GM23338 (cell line): ENCODE results near the gene TMEM135. TPM values are rescaled to one million over a fixed set of nuclear protein-coding genes. Genes with fewer than 3 reads are reported as not detected.

Experiments used
- ATAC-seq: fragments of 200-7000 bp; cut with Tn5 transposase; 3 replicates; pipeline ENCODE4 v1.9.1; 2020
- DNase-seq: peaks from one replicate; pipeline ENCODE4 v3.0.0-alpha.2; 2015; ENCODE audit warnings: low spot score
- H2AFZ ChIP-seq: fragments of 200-600 bp; sonication (generic); 2 replicates; pipeline ENCODE4 v1.8.0; 2016; ENCODE audit warnings: antibody characterized with exemption, mild to moderate bottlenecking, moderate library complexity
- H3F3A ChIP-seq: fragments of 200-600 bp; sonication (generic); replicated peaks from 2 replicates; pipeline ENCODE4 v1.8.0; 2017; ENCODE audit warnings: antibody characterized with exemption, mixed run types, low read depth
- H3K27ac ChIP-seq: fragments of 200-600 bp; sonication (generic); 2 replicates; pipeline ENCODE4 v1.6.1; 2016; ENCODE audit warnings: low read depth
- H3K27me3 ChIP-seq: fragments of 200-600 bp; sonication (generic); 2 replicates; pipeline ENCODE4 v1.8.0; 2016; ENCODE audit warnings: mild to moderate bottlenecking, mixed run types, moderate library complexity; ENCODE audit not compliant: insufficient read depth
- H3K36me3 ChIP-seq: fragments of 200-600 bp; sonication (generic); 2 replicates; pipeline ENCODE4 v1.8.0; 2016; ENCODE audit warnings: mild to moderate bottlenecking; ENCODE audit not compliant: insufficient read depth
- H3K4me1 ChIP-seq: fragments of 200-600 bp; sonication (generic); 2 replicates; pipeline ENCODE4 v1.8.0; 2016; ENCODE audit warnings: mild to moderate bottlenecking, moderate library complexity; ENCODE audit not compliant: insufficient read depth
- H3K4me2 ChIP-seq: fragments of 200-600 bp; sonication (generic); 2 replicates; pipeline ENCODE4 v1.7.1; 2017; ENCODE audit warnings: mixed run types
- H3K4me3 ChIP-seq: fragments of 200-600 bp; sonication (generic); 2 replicates; pipeline ENCODE4 v1.6.1; 2016; ENCODE audit warnings: mixed run types
- H3K79me2 ChIP-seq: fragments of 200-600 bp; sonication (generic); replicated peaks from 2 replicates; pipeline ENCODE4 v1.8.0; 2017; ENCODE audit warnings: mild to moderate bottlenecking; ENCODE audit not compliant: insufficient read depth
- H3K9me2 ChIP-seq: fragments of 200-600 bp; sonication (generic); 2 replicates; pipeline ENCODE4 v1.8.0; 2017; ENCODE audit not compliant: insufficient read depth
- H4K20me1 ChIP-seq: fragments of 200-600 bp; sonication (generic); replicated peaks from 2 replicates; pipeline ENCODE4 v1.8.0; 2017; ENCODE audit warnings: mild to moderate bottlenecking; ENCODE audit not compliant: insufficient read depth
- H3K27ac Mint-ChIP-seq: 2 replicates; pipeline ENCODE4 v1.8.0; 2020; ENCODE audit warnings: inconsistent platforms, mild to moderate bottlenecking, moderate library complexity, mixed read lengths
- H3K27me3 Mint-ChIP-seq: 3 replicates; pipeline ENCODE4 v1.8.0; 2022; ENCODE audit warnings: low read depth, mild to moderate bottlenecking, moderate library complexity, mixed read lengths, inconsistent platforms; ENCODE audit not compliant: insufficient read depth, poor library complexity
- H3K36me3 Mint-ChIP-seq: 3 replicates; pipeline ENCODE4 v1.8.0; 2021; ENCODE audit warnings: low read depth, mild to moderate bottlenecking, inconsistent platforms, moderate library complexity, mixed read lengths
- H3K4me1 Mint-ChIP-seq: 3 replicates; pipeline ENCODE4 v1.8.0; 2020; ENCODE audit warnings: mild to moderate bottlenecking, inconsistent platforms, mixed read lengths
- H3K4me3 Mint-ChIP-seq: 3 replicates; pipeline ENCODE4 v1.8.0; 2021; ENCODE audit warnings: moderate library complexity, mild to moderate bottlenecking, inconsistent platforms, mixed read lengths
- H3K9me3 Mint-ChIP-seq: 3 replicates; pipeline ENCODE4 v1.8.0; 2020; ENCODE audit warnings: moderate library complexity, mild to moderate bottlenecking, inconsistent platforms, mixed read lengths
- CREB1 ChIP-seq: fragments of 250-450 bp; sonication (Bioruptor Pico); IDR thresholded peaks from 2 replicates; pipeline ENCODE4 v1.5.0; 2020; ENCODE audit warnings: low read depth, mild to moderate bottlenecking, moderate library complexity
- ETS1 ChIP-seq: IDR thresholded peaks from 2 replicates; pipeline ENCODE4 v1.6.1; 2016; ENCODE audit warnings: antibody characterized with exemption
- EZH2 ChIP-seq: fragments of 200-600 bp; sonication (generic); IDR thresholded peaks from one replicate; pipeline ENCODE4 v1.8.0; 2017; ENCODE audit warnings: antibody characterized with exemption, mild to moderate bottlenecking, low read depth; ENCODE audit not compliant: unreplicated experiment
- EZH2phosphoT487 ChIP-seq: fragments of 200-600 bp; sonication (generic); IDR thresholded peaks from one replicate; pipeline ENCODE4 v1.8.1; 2018; ENCODE audit warnings: antibody characterized with exemption; ENCODE audit not compliant: unreplicated experiment
- JUNB ChIP-seq: IDR thresholded peaks from one replicate; pipeline ENCODE4 v1.6.1; 2016; ENCODE audit warnings: antibody characterized with exemption; ENCODE audit not compliant: unreplicated experiment
- NANOG ChIP-seq: IDR thresholded peaks from 2 replicates; pipeline ENCODE4 v1.6.1; 2016; ENCODE audit warnings: antibody characterized with exemption, borderline replicate concordance
- POLR2AphosphoS5 ChIP-seq: IDR thresholded peaks from 2 replicates; pipeline ENCODE4 v1.6.1; 2016; ENCODE audit warnings: antibody characterized with exemption, low read depth
- STAT1 ChIP-seq: IDR thresholded peaks from one replicate; pipeline ENCODE4 v1.6.1; 2016; ENCODE audit warnings: antibody characterized with exemption; ENCODE audit not compliant: unreplicated experiment
- ZNF114 ChIP-seq: fragments of 250-450 bp; sonication (Bioruptor Pico); IDR thresholded peaks from 2 replicates; pipeline ENCODE4 v1.5.0; 2020; ENCODE audit warnings: mild to moderate bottlenecking, moderate library complexity
- ZNF331 ChIP-seq: fragments of 250-450 bp; sonication (Bioruptor Pico); IDR thresholded peaks from 2 replicates; pipeline ENCODE4 v1.5.0; 2020; ENCODE audit warnings: low read depth, mild to moderate bottlenecking, moderate library complexity
- ZNF462 ChIP-seq: fragments of 250-450 bp; sonication (Bioruptor Pico); IDR thresholded peaks from 2 replicates; pipeline ENCODE4 v1.5.0; 2020; ENCODE audit warnings: mild to moderate bottlenecking, moderate library complexity
- polyA plus RNA-seq: library from polyadenylated mRNA; unstranded; fragments of >200 nt; fragmentation: Nextera tagmentation; extraction: Ambion mirVana; gene quantifications from 2 replicates; pipeline ENCODE4 v1.2.1, GENCODE V29; 2016
- total RNA-seq: library from RNA; depleted of rRNA; stranded (reverse); fragments of >200 nt; shearing (Covaris generic); gene quantifications from 2 replicates; pipeline ENCODE4 v1.2.3, GENCODE V29; 2014
- TF ChIP-seq, protein P1 (sequence below), 2 experiments: fragments of 200-600 bp in 1 of 2; sonication (generic) in 1 of 2; conservative IDR thresholded peaks; 2 replicates each; pipeline versions ENCODE4 v1.5.1 to v1.6.1; 2016 to 2017; ENCODE audit warnings: antibody characterized with exemption in 2 of 2, low read depth in 2 of 2, mild to moderate bottlenecking in 2 of 2, moderate library complexity in 1 of 2
- TF ChIP-seq, protein P2 (sequence below): IDR thresholded peaks from one replicate; pipeline ENCODE4 v1.6.1; 2018; ENCODE audit warnings: antibody characterized with exemption; ENCODE audit not compliant: unreplicated experiment

TMEM135 gene
- total and polyA plus RNA-seq, 2 experiments from 2014 or later: 23.4 to 49.9 TPM

GRCh38 chr11:87232320-87232719, 194.6 kb downstream of the TMEM135 start:
- no peak overlapping the region for H2AFZ ChIP-seq
- peaks cover 4% of the 10 kb centered on the region; the same call in 2 of the 3 replicates for H3K9me3 Mint-ChIP-seq
- no peak overlapping the region for H3K27ac ChIP-seq
- no peaks in the 10 kb centered on the region for H3K27me3 ChIP-seq
- H4K20me1 ChIP-seq: no peaks in the 10 kb centered on the region
- ATAC-seq (no peak), DNase-seq (no peak)
- H3K4me2 ChIP-seq: no peak overlapping the region
- H3K4me1 Mint-ChIP-seq: no peaks in the 10 kb centered on the region
- no peaks in the 10 kb centered on the region for H3K4me1 ChIP-seq
- H3K27me3 Mint-ChIP-seq: no peaks in the 10 kb centered on the region
- no peaks in the 10 kb centered on the region for H3K9me2 ChIP-seq
- TF ChIP-seq ZNF114 (CRISPR knock-in tag): no peak
- TF ChIP-seq CREB1 (CRISPR knock-in tag): no peak
- no peak for TF ChIP-seq STAT1
- TF ChIP-seq JUNB: no peak
- TF ChIP-seq EZH2phosphoT487: no peak
- TF ChIP-seq NANOG: no peak
- TF ChIP-seq, protein P1, sequence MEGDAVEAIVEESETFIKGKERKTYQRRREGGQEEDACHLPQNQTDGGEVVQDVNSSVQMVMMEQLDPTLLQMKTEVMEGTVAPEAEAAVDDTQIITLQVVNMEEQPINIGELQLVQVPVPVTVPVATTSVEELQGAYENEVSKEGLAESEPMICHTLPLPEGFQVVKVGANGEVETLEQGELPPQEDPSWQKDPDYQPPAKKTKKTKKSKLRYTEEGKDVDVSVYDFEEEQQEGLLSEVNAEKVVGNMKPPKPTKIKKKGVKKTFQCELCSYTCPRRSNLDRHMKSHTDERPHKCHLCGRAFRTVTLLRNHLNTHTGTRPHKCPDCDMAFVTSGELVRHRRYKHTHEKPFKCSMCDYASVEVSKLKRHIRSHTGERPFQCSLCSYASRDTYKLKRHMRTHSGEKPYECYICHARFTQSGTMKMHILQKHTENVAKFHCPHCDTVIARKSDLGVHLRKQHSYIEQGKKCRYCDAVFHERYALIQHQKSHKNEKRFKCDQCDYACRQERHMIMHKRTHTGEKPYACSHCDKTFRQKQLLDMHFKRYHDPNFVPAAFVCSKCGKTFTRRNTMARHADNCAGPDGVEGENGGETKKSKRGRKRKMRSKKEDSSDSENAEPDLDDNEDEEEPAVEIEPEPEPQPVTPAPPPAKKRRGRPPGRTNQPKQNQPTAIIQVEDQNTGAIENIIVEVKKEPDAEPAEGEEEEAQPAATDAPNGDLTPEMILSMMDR (conservative IDR thresholded peaks at IDR 0.05; ENCODE audit: low read depth in 2 of 2): no peak
- TF ChIP-seq, protein P2, sequence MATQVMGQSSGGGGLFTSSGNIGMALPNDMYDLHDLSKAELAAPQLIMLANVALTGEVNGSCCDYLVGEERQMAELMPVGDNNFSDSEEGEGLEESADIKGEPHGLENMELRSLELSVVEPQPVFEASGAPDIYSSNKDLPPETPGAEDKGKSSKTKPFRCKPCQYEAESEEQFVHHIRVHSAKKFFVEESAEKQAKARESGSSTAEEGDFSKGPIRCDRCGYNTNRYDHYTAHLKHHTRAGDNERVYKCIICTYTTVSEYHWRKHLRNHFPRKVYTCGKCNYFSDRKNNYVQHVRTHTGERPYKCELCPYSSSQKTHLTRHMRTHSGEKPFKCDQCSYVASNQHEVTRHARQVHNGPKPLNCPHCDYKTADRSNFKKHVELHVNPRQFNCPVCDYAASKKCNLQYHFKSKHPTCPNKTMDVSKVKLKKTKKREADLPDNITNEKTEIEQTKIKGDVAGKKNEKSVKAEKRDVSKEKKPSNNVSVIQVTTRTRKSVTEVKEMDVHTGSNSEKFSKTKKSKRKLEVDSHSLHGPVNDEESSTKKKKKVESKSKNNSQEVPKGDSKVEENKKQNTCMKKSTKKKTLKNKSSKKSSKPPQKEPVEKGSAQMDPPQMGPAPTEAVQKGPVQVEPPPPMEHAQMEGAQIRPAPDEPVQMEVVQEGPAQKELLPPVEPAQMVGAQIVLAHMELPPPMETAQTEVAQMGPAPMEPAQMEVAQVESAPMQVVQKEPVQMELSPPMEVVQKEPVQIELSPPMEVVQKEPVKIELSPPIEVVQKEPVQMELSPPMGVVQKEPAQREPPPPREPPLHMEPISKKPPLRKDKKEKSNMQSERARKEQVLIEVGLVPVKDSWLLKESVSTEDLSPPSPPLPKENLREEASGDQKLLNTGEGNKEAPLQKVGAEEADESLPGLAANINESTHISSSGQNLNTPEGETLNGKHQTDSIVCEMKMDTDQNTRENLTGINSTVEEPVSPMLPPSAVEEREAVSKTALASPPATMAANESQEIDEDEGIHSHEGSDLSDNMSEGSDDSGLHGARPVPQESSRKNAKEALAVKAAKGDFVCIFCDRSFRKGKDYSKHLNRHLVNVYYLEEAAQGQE: no peak
- TF ChIP-seq POLR2AphosphoS5: no peak
- no peak for TF ChIP-seq ZNF331 (CRISPR knock-in tag)
- no peak for TF ChIP-seq EZH2
- TF ChIP-seq ETS1: no peak
- no peak for TF ChIP-seq ZNF462 (CRISPR knock-in tag)
- H3K36me3 Mint-ChIP-seq: peaks cover 10% of the 10 kb centered on the region
- no peaks in the 10 kb centered on the region for H3K36me3 ChIP-seq
- H3K4me3 Mint-ChIP-seq: no peak overlapping the region
- no peak overlapping the region for H3K4me3 ChIP-seq
- H3K79me2 ChIP-seq: no peaks in the 10 kb centered on the region
- H3K27ac Mint-ChIP-seq: no peak overlapping the region
- H3F3A ChIP-seq: no peaks in the 10 kb centered on the region
